ENCODE measurements around the gene AGAP9. TPM values are rescaled to one million over a fixed set of nuclear protein-coding genes. Genes with fewer than 3 reads are reported as not detected.
A peak's percentile ranks its signal among the peaks of the same experiment; 100 is the strongest.
"Not testable (repeated sequence)": the region's sequence is repeated elsewhere in the genome, so short reads cannot be mapped to it uniquely, and the experiment has no call there.

AGAP9 gene
- total RNA-seq, 1 donor from 2014 or later = 5.4 TPM

GRCh38 chr10:47465216-47465917, 58.1 kb downstream of the AGAP9 start:
- not testable (repeated sequence) for H3K27me3 Mint-ChIP-seq (ENCODE audit: low read depth); H3K4me3 Mint-ChIP-seq (ENCODE audit: unreplicated experiment); DNase-seq (ENCODE audit: low spot score); H3K9me3 Mint-ChIP-seq (ENCODE audit: low read depth); H3K36me3 Mint-ChIP-seq (ENCODE audit: low read depth); H3K27ac Mint-ChIP-seq (ENCODE audit: unreplicated experiment)
- peaks cover 11% of the 10 kb centered on the region for H3K4me1 Mint-ChIP-seq (ENCODE audit: low read depth)

DNA sequence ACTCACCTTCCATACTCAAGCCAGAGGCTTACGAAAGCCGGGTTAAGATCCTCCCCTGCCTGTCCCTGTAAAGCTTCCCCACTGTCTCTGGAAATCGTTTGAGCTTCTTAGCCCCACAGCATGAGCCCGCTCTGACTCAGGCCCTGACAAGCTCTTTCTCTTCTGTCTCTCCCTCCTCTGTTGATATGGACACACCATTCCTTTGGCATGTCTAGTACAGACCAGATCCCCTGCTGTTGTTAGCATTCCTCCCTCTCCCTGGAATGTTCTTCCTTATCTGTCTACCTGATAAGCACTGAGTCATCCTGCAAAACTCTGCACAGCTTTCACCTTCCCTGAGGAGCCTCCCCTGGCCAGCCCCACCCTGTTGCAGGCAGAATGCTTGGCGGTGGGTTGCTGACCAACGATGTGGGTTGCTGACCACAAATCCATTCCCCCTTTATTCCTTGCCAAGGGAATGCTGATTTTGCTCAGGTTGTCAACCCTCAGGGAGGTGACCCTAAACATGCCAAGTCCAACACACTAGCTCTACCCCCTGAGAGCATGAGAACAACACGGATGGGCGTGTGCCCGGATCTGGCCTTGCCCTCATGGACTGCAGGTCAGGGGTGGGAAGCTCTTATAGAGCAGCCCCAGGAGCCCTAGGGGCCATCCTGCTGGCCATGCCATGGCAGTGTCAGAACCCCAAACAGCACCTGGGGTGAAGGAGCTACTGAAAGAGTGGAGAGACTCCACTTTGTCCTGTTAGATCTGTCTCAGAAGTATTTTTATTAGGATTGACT, 60.7 kb downstream of the AGAP9 start:
- H3K9me3 Mint-ChIP-seq (ENCODE audit: low read depth); H3K36me3 Mint-ChIP-seq (ENCODE audit: low read depth); H3K27me3 Mint-ChIP-seq (ENCODE audit: low read depth); DNase-seq (ENCODE audit: low spot score); H3K27ac Mint-ChIP-seq (ENCODE audit: unreplicated experiment); H3K4me3 Mint-ChIP-seq (ENCODE audit: unreplicated experiment): not testable (repeated sequence)
- peaks cover 20% of the 10 kb centered on the region for H3K4me1 Mint-ChIP-seq (ENCODE audit: low read depth)

DNA sequence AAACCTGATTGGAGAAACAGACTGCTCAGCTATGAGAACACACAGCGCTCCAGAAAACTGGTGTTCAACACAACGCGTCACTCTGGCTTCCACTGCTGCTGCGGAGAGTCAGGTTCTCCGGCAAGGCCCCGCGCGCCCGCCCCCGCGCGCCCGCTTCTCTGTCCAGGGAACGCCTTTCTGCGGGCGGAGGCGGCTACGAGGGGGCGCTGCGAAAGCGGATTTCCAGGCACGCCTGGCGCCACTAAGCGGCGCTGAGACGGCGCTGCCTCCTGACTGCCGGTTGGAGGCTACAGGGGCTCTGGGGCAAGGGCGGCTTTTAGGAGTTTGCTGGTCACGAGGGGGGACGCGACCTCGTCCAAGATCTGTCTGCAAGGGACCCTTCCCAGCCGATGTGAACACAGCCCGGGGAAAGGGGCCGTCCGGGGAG, 62.2 kb downstream of the AGAP9 start:
- H3K4me1 Mint-ChIP-seq (ENCODE audit: low read depth) = peaks cover 20% of the 10 kb centered on the region
- H3K27ac Mint-ChIP-seq (ENCODE audit: unreplicated experiment) = peak overlapping the region; percentile 80
- TF ChIP-seq, protein P1, sequence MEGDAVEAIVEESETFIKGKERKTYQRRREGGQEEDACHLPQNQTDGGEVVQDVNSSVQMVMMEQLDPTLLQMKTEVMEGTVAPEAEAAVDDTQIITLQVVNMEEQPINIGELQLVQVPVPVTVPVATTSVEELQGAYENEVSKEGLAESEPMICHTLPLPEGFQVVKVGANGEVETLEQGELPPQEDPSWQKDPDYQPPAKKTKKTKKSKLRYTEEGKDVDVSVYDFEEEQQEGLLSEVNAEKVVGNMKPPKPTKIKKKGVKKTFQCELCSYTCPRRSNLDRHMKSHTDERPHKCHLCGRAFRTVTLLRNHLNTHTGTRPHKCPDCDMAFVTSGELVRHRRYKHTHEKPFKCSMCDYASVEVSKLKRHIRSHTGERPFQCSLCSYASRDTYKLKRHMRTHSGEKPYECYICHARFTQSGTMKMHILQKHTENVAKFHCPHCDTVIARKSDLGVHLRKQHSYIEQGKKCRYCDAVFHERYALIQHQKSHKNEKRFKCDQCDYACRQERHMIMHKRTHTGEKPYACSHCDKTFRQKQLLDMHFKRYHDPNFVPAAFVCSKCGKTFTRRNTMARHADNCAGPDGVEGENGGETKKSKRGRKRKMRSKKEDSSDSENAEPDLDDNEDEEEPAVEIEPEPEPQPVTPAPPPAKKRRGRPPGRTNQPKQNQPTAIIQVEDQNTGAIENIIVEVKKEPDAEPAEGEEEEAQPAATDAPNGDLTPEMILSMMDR (IDR thresholded peaks at IDR 0.05) = peak; percentile 74
- H3K4me3 Mint-ChIP-seq (ENCODE audit: unreplicated experiment) = peak overlapping the region; percentile 62
- H3K27me3 Mint-ChIP-seq (ENCODE audit: low read depth); H3K9me3 Mint-ChIP-seq (ENCODE audit: low read depth); H3K36me3 Mint-ChIP-seq (ENCODE audit: low read depth): not testable (repeated sequence)
- peak; percentile 46 for DNase-seq (ENCODE audit: low spot score)

- H3K27ac Mint-ChIP-seq (ENCODE audit: unreplicated experiment) = peak overlapping the region; percentile 57
- no peaks in the 10 kb centered on the region for H3K36me3 Mint-ChIP-seq (ENCODE audit: low read depth)
- no peak for DNase-seq (ENCODE audit: low spot score)
- H3K27me3 Mint-ChIP-seq (ENCODE audit: low read depth) = peaks cover 6% of the 10 kb centered on the region
- H3K4me3 Mint-ChIP-seq (ENCODE audit: unreplicated experiment) = no peak overlapping the region
- peaks cover 14% of the 10 kb centered on the region for H3K4me1 Mint-ChIP-seq (ENCODE audit: low read depth)
- no peaks in the 10 kb centered on the region for H3K9me3 Mint-ChIP-seq (ENCODE audit: low read depth)
- TF ChIP-seq, protein P1 (IDR thresholded peaks at IDR 0.05) = no peak
Measured at GRCh38 chr10:47458466-47459154, 64.8 kb downstream of the AGAP9 start.

GRCh38 chr10:47457826-47458225, 65.6 kb downstream of the AGAP9 start:
- TF ChIP-seq, protein P1 (IDR thresholded peaks at IDR 0.05) = no peak
- Mint-ChIP-seq H3K4me1 (ENCODE audit: low read depth) (peaks cover 14% of the 10 kb centered on the region), H3K36me3 (ENCODE audit: low read depth) (no peaks in the 10 kb centered on the region), H3K27me3 (ENCODE audit: low read depth) (peaks cover 6% of the 10 kb centered on the region), H3K9me3 (ENCODE audit: low read depth) (no peaks in the 10 kb centered on the region), H3K27ac (ENCODE audit: unreplicated experiment) (no peak overlapping the region), H3K4me3 (ENCODE audit: unreplicated experiment) (no peak overlapping the region)
- DNase-seq (ENCODE audit: low spot score) = peak; percentile 50

DNA sequence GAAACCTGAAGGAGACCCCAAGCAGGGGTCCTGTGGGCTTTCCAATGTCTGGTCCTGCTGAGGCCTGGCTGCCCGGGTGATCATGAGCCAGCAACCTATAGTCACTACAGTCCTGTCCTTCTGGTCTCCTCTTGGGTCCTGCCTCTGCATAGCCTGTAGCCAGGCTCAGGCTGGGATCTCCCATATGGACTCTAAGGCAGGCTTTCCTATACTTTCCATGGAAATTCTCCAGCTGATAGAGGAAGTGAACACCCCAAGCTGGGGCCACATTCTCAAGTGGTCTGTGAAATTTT, 66.0 kb downstream of the AGAP9 start:
- no peaks in the 10 kb centered on the region for H3K36me3 Mint-ChIP-seq (ENCODE audit: low read depth)
- H3K4me1 Mint-ChIP-seq (ENCODE audit: low read depth) = peaks cover 14% of the 10 kb centered on the region
- H3K4me3 Mint-ChIP-seq (ENCODE audit: unreplicated experiment) = no peak overlapping the region
- H3K27ac Mint-ChIP-seq (ENCODE audit: unreplicated experiment) = no peak overlapping the region
- H3K9me3 Mint-ChIP-seq (ENCODE audit: low read depth) = no peaks in the 10 kb centered on the region
- TF ChIP-seq, protein P1 (IDR thresholded peaks at IDR 0.05) = no peak
- peaks cover 6% of the 10 kb centered on the region for H3K27me3 Mint-ChIP-seq (ENCODE audit: low read depth)
- no peak for DNase-seq (ENCODE audit: low spot score)

All from chondrocyte (in vitro differentiated cells).